Liver (tissue), 9 donors: ENCODE data around the gene COL24A1. TPM values are rescaled to one million over a fixed set of nuclear protein-coding genes. Genes with fewer than 3 reads are reported as not detected.

Experiments used
- DNase-seq: peaks from one replicate; pipeline ENCODE4 v3.0.0-alpha.2; 2017; ENCODE audit warnings: low spot score
- H3K27ac ChIP-seq, 2 donors: one replicate each; pipeline ENCODE4 v1.7.0; 2013; ENCODE audit warnings: inconsistent platforms in 2 of 2, low read length in 2 of 2, control low read depth in 1 of 2, low read depth in 1 of 2, mild to moderate bottlenecking in 1 of 2
- H3K27me3 ChIP-seq, 4 donors: one replicate each; pipeline versions ENCODE4 v1.6.1 to v1.7.0; 2013; ENCODE audit warnings: low read length in 3 of 4, inconsistent platforms in 1 of 4, mild to moderate bottlenecking in 1 of 4, moderate library complexity in 1 of 4; ENCODE audit not compliant: control insufficient read depth in 4 of 4, insufficient read depth in 4 of 4
- H3K36me3 ChIP-seq, 4 donors: one replicate each; pipeline versions ENCODE4 v1.6.1 to v1.7.0; 2013; ENCODE audit warnings: low read length in 3 of 4, mild to moderate bottlenecking in 3 of 4, low read depth in 1 of 4, moderate library complexity in 1 of 4; ENCODE audit not compliant: control insufficient read depth in 4 of 4, insufficient read depth in 3 of 4
- H3K4me1 ChIP-seq, 4 donors: one replicate each; pipeline versions ENCODE4 v1.6.1 to v1.7.0; 2013; ENCODE audit warnings: low read length in 3 of 4, mild to moderate bottlenecking in 3 of 4, moderate library complexity in 1 of 4; ENCODE audit not compliant: control insufficient read depth in 4 of 4, insufficient read depth in 4 of 4
- H3K4me3 ChIP-seq, 3 donors: one replicate each; pipeline versions ENCODE4 v1.6.1 to v1.7.0; 2013; ENCODE audit warnings: low read length in 3 of 3, control low read depth in 1 of 3, low read depth in 1 of 3, mild to moderate bottlenecking in 1 of 3
- H3K9ac ChIP-seq, 2 donors: one replicate each; pipeline ENCODE4 v1.7.0; 2013; ENCODE audit warnings: low read length in 2 of 2, mild to moderate bottlenecking in 2 of 2, moderate library complexity in 2 of 2, control low read depth in 1 of 2, low read depth in 1 of 2
- H3K9me3 ChIP-seq, 4 donors: one replicate each; pipeline versions ENCODE4 v1.6.1 to v1.7.0; 2013; ENCODE audit warnings: low read length in 3 of 4; ENCODE audit not compliant: control insufficient read depth in 4 of 4
- ATF3 ChIP-seq: IDR thresholded peaks from 2 replicates; pipeline ENCODE4 v1.6.1; 2016; ENCODE audit warnings: antibody characterized with exemption
- CTCF ChIP-seq: fragments of 150-350 bp; IDR thresholded peaks from 2 replicates; pipeline ENCODE4 v1.5.1; 2017; ENCODE audit warnings: improper control_type of control experiment, low read depth, low read length; ENCODE audit not compliant: missing input control
- EGR1 ChIP-seq, 2 donors: IDR thresholded peaks; 2 replicates each; pipeline ENCODE4 v1.6.1; 2016 to 2018; ENCODE audit warnings: antibody characterized with exemption in 2 of 2, low read depth in 2 of 2
- FOXA1 ChIP-seq: IDR thresholded peaks from 2 replicates; pipeline ENCODE4 v1.6.1; 2016; ENCODE audit warnings: antibody characterized with exemption
- FOXA2 ChIP-seq: IDR thresholded peaks from 2 replicates; pipeline ENCODE4 v1.6.1; 2016; ENCODE audit warnings: antibody characterized with exemption
- GABPA ChIP-seq, 2 donors: IDR thresholded peaks in 1 of 2; conservative IDR thresholded peaks in 1 of 2; 2 replicates each; pipeline ENCODE4 v1.6.1; 2016; ENCODE audit warnings: antibody characterized with exemption in 2 of 2, mild to moderate bottlenecking in 1 of 2, moderate library complexity in 1 of 2
- HNF4A ChIP-seq, 2 donors: conservative IDR thresholded peaks; 2 replicates each; pipeline ENCODE4 v1.6.1; 2016; ENCODE audit warnings: antibody characterized with exemption in 2 of 2, mild to moderate bottlenecking in 2 of 2
- HNF4G ChIP-seq: IDR thresholded peaks from 2 replicates; pipeline ENCODE4 v1.6.1; 2016; ENCODE audit warnings: antibody characterized with exemption
- JUND ChIP-seq, 2 donors: IDR thresholded peaks; 2 replicates each; pipeline ENCODE4 v1.6.1; 2016; ENCODE audit warnings: antibody characterized with exemption in 2 of 2
- MAX ChIP-seq: IDR thresholded peaks from 2 replicates; pipeline ENCODE4 v1.6.1; 2016; ENCODE audit warnings: antibody characterized with exemption
- NR2F2 ChIP-seq: IDR thresholded peaks from 2 replicates; pipeline ENCODE4 v1.6.1; 2016; ENCODE audit warnings: antibody characterized with exemption
- RAD21 ChIP-seq, 2 donors: IDR thresholded peaks; 2 replicates each; pipeline ENCODE4 v1.6.1; 2016; ENCODE audit warnings: antibody characterized with exemption in 2 of 2, mild to moderate bottlenecking in 2 of 2
- REST ChIP-seq: IDR thresholded peaks from 2 replicates; pipeline ENCODE4 v1.6.1; 2016; ENCODE audit warnings: antibody characterized with exemption, mild to moderate bottlenecking
- RXRA ChIP-seq, 2 donors: IDR thresholded peaks; 2 replicates each; pipeline ENCODE4 v1.6.1; 2017 to 2018; ENCODE audit warnings: antibody characterized with exemption in 2 of 2, mild to moderate bottlenecking in 1 of 2
- TAF1 ChIP-seq: conservative IDR thresholded peaks from 2 replicates; pipeline ENCODE4 v1.6.1; 2016; ENCODE audit warnings: antibody characterized with exemption, mild to moderate bottlenecking
- YY1 ChIP-seq: IDR thresholded peaks from 2 replicates; pipeline ENCODE4 v1.6.1; 2016; ENCODE audit warnings: antibody characterized with exemption, mild to moderate bottlenecking
- ZBTB33 ChIP-seq: IDR thresholded peaks from 2 replicates; pipeline ENCODE4 v1.6.1; 2016; ENCODE audit warnings: antibody characterized with exemption
- WGBS: extraction: QIAGEN DNeasy Blood & Tissue Kit; methylation state at CpG from one replicate; pipeline ENCODE4 v1.1.7; 2013; 5-methylcytosine and 5-hydroxymethylcytosine counted together
- polyA plus RNA-seq, 2 donors: library from polyadenylated mRNA; stranded (reverse) in 1 of 2; unstranded in 1 of 2; fragments of 200-250 nt in 1 of 2; fragments of >200 nt in 1 of 2; fragmentation: Nextera tagmentation in 1 of 2; extraction: Ambion mirVana in 1 of 2; gene quantifications; one replicate each; pipeline versions ENCODE4 v1.2.1 to v1.2.3, GENCODE V29; 2013 to 2015
- total RNA-seq, 2 donors: library from RNA; depleted of rRNA; stranded (reverse); fragments of >200 nt; gene quantifications; one replicate each; pipeline ENCODE4 v1.2.3, GENCODE V29; 2014
- donor health status: healthy.
- donor health status: healthy.
- donor health status: healthy.
- donor health status: healthy.
- donor health status: healthy.

Gene COL24A1
- total and polyA plus RNA-seq, 4 donors: under 0.01 to 0.28 (median 0.01) TPM; not detected in 1

- TF ChIP-seq REST (no peak), HNF4A (conservative IDR thresholded peaks at IDR 0.05) (no peak)
These were observed 220.5 kb downstream of the COL24A1 start (continued) for GRCh38 chr1:85936057-85936456.

- Histone ChIP-seq H3K36me3 (no peaks in the 10 kb centered on the region), H3K27me3 (no peaks in the 10 kb centered on the region), H3K9me3 (no peaks in the 10 kb centered on the region), H3K27ac (no peak overlapping the region), H3K9ac (no peak overlapping the region), H3K4me1 (peaks cover 0 to 15% (median 9%) of the 10 kb centered on the region in 4 donors), H3K4me3 (no peak overlapping the region)
- DNase-seq: no peak
- no peak for TF ChIP-seq ZBTB33
- no peak for TF ChIP-seq HNF4G
- TF ChIP-seq TAF1: no peak
- TF ChIP-seq MAX: no peak
- TF ChIP-seq RXRA (IDR thresholded peaks at IDR 0.05): no peak
- no peak for TF ChIP-seq EGR1 (IDR thresholded peaks at IDR 0.05; ENCODE audit: low read depth in 2 of 2)
- TF ChIP-seq GABPA (IDR thresholded peaks at IDR 0.05 in 1 of 2, conservative IDR thresholded peaks at IDR 0.05 in 1 of 2): no peak
- TF ChIP-seq ATF3: no peak
- TF ChIP-seq FOXA2: no peak
- TF ChIP-seq NR2F2: no peak
- no peak for TF ChIP-seq JUND (IDR thresholded peaks at IDR 0.05)
- TF ChIP-seq YY1: no peak
- no peak for TF ChIP-seq HNF4A (conservative IDR thresholded peaks at IDR 0.05)
- whole genome bisulfite sequencing: 86% methylated on average over 2 of the region's 2 CpGs
These were observed 221.3 kb downstream of the COL24A1 start for GRCh38 chr1:85935234-85935633.

GRCh38 chr1:85934516-85934915 is 222.1 kb downstream of the COL24A1 start:
- Histone ChIP-seq H3K4me3 (no peak overlapping the region), H3K36me3 (no peaks in the 10 kb centered on the region), H3K4me1 (peaks cover 0 to 15% (median 9%) of the 10 kb centered on the region in 4 donors), H3K9me3 (no peaks in the 10 kb centered on the region), H3K27ac (no peak overlapping the region), H3K9ac (no peak overlapping the region), H3K27me3 (no peaks in the 10 kb centered on the region)
- no peak for DNase-seq
- no peak for TF ChIP-seq CTCF
- no peak for TF ChIP-seq FOXA1
- TF ChIP-seq RAD21 (IDR thresholded peaks at IDR 0.05): no peak
- no peak for TF ChIP-seq ZBTB33
- no peak for TF ChIP-seq JUND (IDR thresholded peaks at IDR 0.05)
- no peak for TF ChIP-seq YY1
- TF ChIP-seq TAF1: no peak
- TF ChIP-seq GABPA (IDR thresholded peaks at IDR 0.05 in 1 of 2, conservative IDR thresholded peaks at IDR 0.05 in 1 of 2): no peak
- TF ChIP-seq REST: no peak
